Ishikawa (cell line): ENCODE measurements around the gene GAS6.

Experiments used
- CEBPB ChIP-seq: IDR thresholded peaks from 2 replicates; pipeline ENCODE4 v1.6.1; 2012
- CREB1 ChIP-seq: IDR thresholded peaks from 2 replicates; pipeline ENCODE4 v1.6.1; 2012; ENCODE audit warnings: low read depth
- EGR1 ChIP-seq: IDR thresholded peaks from 2 replicates; pipeline ENCODE4 v1.6.1; 2012
- EP300 ChIP-seq: IDR thresholded peaks from 2 replicates; pipeline ENCODE4 v1.6.1; 2012; ENCODE audit warnings: borderline replicate concordance
- FOXM1 ChIP-seq: IDR thresholded peaks from 2 replicates; pipeline ENCODE4 v1.6.1; 2012; ENCODE audit warnings: low read depth, borderline replicate concordance
- MAX ChIP-seq: IDR thresholded peaks from 2 replicates; pipeline ENCODE4 v1.6.1; 2012
- NFIC ChIP-seq: IDR thresholded peaks from 2 replicates; pipeline ENCODE4 v1.6.1; 2012
- RAD21 ChIP-seq: IDR thresholded peaks from 2 replicates; pipeline ENCODE4 v1.6.1; 2012; ENCODE audit warnings: low read depth
- REST ChIP-seq: IDR thresholded peaks from 2 replicates; pipeline ENCODE4 v1.6.1; 2012; ENCODE audit warnings: low read depth, mild to moderate bottlenecking
- TAF1 ChIP-seq: IDR thresholded peaks from 2 replicates; pipeline ENCODE4 v1.6.1; 2012; ENCODE audit warnings: low read depth, mild to moderate bottlenecking
- YY1 ChIP-seq: IDR thresholded peaks from 2 replicates; pipeline ENCODE4 v1.6.1; 2012; ENCODE audit warnings: low read depth
- ZBTB7A ChIP-seq: IDR thresholded peaks from 2 replicates; pipeline ENCODE4 v1.6.1; 2012; ENCODE audit warnings: low read depth

- no peak for TF ChIP-seq EGR1
- no peak for TF ChIP-seq YY1
- TF ChIP-seq TAF1, result no peak
- no peak for TF ChIP-seq RAD21
- no peak for TF ChIP-seq MAX
- no peak for TF ChIP-seq CEBPB
- TF ChIP-seq CREB1, result no peak
- TF ChIP-seq EP300, result no peak
- TF ChIP-seq ZBTB7A, result no peak
- TF ChIP-seq FOXM1, result no peak
- no peak for TF ChIP-seq NFIC
- no peak for TF ChIP-seq REST
Measured at GRCh38 chr13:113800576-113800926, 63.3 kb downstream of the GAS6 start.
